Measurements from ENCODE around the gene CTTNBP2. TPM values are rescaled to one million over a fixed set of nuclear protein-coding genes. Genes with fewer than 3 reads are reported as not detected.

CTTNBP2 gene
- total and polyA plus RNA-seq, 10 of the 15 experiments (the other 5 are each of a cell fraction or from before 2014, with no cell fraction given): 0.04 to 0.43 TPM; not detected in 8

DNA sequence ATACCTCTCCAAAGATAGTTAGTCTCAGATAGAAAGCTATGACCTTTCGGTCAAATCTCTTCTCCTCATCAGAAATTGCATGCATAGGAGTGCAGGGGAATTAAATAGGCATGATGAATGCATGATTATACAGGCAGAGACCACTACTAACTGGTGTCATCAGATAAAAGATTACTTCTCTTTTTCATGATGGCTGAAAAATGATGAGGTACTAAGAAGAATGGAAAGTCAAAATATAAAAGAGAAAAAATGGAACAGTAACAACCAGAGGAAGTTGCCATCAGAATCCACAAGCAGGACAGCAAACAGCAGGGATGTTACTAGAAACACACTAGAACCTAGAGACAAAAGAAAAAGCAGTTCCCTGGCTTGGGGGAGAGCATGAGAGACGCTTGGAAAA, 31.6 kb downstream of the CTTNBP2 start:
- SMC1A ChIA-PET (ENCODE audit: uncharacterized antibody, unreplicated experiment): interaction anchor here (1.2 kb wide), 1 partner anchor 8 kb away, joined by 5 read pairs; no protein-coding TSS in a partner anchor
- ATAC-seq: no peak

More for the DNA sequence above, 31.6 kb downstream of the CTTNBP2 start:
- no TSS peak for BruUV-seq (replicated peaks)
- WGBS (ENCODE audit: insufficient coverage, insufficient replicate concordance, low lambda C conversion rate, missing lambda C conversion rate): 0% methylated on average over 2 of the region's 2 CpGs
- Histone ChIP-seq H3K9me3 (replicated peaks; ENCODE audit: control insufficient read depth, insufficient read depth, low read length) (no peaks in the 10 kb centered on the region; the same call in 2 of the 3 replicates), H3K9ac (ENCODE audit: control insufficient read depth, insufficient read depth, low read length) (no peak overlapping the region), H3K4me1 (ENCODE audit: control insufficient read depth, insufficient read depth, low read length) (no peaks in the 10 kb centered on the region), H3K27ac (ENCODE audit: control insufficient read depth, insufficient read depth) (no peak overlapping the region), H2AFZ (ENCODE audit: control insufficient read depth, low read depth, low read length) (no peak overlapping the region), H3K27me3 (replicated peaks in 1 of 2; ENCODE audit: control insufficient read depth in 2 of 2, insufficient read depth in 2 of 2, low read length in 1 of 2) (no peaks in the 10 kb centered on the region), H3K36me3 (ENCODE audit: control insufficient read depth in 2 of 2, insufficient read depth in 2 of 2, low read length in 1 of 2) (no peaks in the 10 kb centered on the region), H3K79me2 (ENCODE audit: control insufficient read depth, insufficient read depth, low read length) (no peaks in the 10 kb centered on the region), H3K4me3 (no peak overlapping the region), H3K4me2 (ENCODE audit: control insufficient read depth, insufficient read depth) (no peak overlapping the region), H4K20me1 (ENCODE audit: control insufficient read depth, insufficient read depth) (no peaks in the 10 kb centered on the region)
- intact Hi-C loops (cut with micrococcal nuclease; ENCODE audit: unreplicated experiment): no loop called here
- FAIRE-seq (no peak), DNase-seq (ENCODE audit: low read depth, low spot score) (no peak)
- ChIA-PET CTCF (interaction anchor here (1.0 kb wide), 1 partner anchor 17 kb away, joined by 3 read pairs; no protein-coding TSS in a partner anchor), RAD21 (ENCODE audit: unreplicated experiment) (no interaction called here), POLR2A (no interaction called here)
- in situ Hi-C loops (cut with MboI): no loop called here
- no peak for TF ChIP-seq MXI1 (IDR thresholded peaks at IDR 0.05; ENCODE audit: low read depth, low read length)
- TF ChIP-seq TCF7 (IDR thresholded peaks at IDR 0.05; ENCODE audit: borderline replicate concordance): no peak
- TF ChIP-seq JUNB (IDR thresholded peaks at IDR 0.05): no peak
- no peak for TF ChIP-seq FOS (IDR thresholded peaks at IDR 0.05; ENCODE audit: borderline replicate concordance, extremely low read depth, insufficient read length)
- no peak for TF ChIP-seq NFIC (IDR thresholded peaks at IDR 0.05; ENCODE audit: low read depth, low read length)
- TF ChIP-seq, protein P1, sequence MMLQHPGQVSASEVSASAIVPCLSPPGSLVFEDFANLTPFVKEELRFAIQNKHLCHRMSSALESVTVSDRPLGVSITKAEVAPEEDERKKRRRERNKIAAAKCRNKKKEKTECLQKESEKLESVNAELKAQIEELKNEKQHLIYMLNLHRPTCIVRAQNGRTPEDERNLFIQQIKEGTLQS (IDR thresholded peaks at IDR 0.05; ENCODE audit: borderline replicate concordance, extremely low read depth, low read depth, low read length): no peak
- no peak for TF ChIP-seq NR2C1 (IDR thresholded peaks at IDR 0.05)
- no peak for TF ChIP-seq CEBPB (IDR thresholded peaks at IDR 0.05; ENCODE audit: borderline replicate concordance in 1 of 2, low read depth in 2 of 2, low read length in 2 of 2)
- no peak for TF ChIP-seq EGR1 (IDR thresholded peaks at IDR 0.05; ENCODE audit: borderline replicate concordance in 1 of 2, low read depth in 2 of 2, low read length in 2 of 2)
- no peak for TF ChIP-seq MYC (IDR thresholded peaks at IDR 0.05; ENCODE audit: insufficient read depth, insufficient read length, insufficient replicate concordance, low read length, severe bottlenecking)
- TF ChIP-seq, protein P2, sequence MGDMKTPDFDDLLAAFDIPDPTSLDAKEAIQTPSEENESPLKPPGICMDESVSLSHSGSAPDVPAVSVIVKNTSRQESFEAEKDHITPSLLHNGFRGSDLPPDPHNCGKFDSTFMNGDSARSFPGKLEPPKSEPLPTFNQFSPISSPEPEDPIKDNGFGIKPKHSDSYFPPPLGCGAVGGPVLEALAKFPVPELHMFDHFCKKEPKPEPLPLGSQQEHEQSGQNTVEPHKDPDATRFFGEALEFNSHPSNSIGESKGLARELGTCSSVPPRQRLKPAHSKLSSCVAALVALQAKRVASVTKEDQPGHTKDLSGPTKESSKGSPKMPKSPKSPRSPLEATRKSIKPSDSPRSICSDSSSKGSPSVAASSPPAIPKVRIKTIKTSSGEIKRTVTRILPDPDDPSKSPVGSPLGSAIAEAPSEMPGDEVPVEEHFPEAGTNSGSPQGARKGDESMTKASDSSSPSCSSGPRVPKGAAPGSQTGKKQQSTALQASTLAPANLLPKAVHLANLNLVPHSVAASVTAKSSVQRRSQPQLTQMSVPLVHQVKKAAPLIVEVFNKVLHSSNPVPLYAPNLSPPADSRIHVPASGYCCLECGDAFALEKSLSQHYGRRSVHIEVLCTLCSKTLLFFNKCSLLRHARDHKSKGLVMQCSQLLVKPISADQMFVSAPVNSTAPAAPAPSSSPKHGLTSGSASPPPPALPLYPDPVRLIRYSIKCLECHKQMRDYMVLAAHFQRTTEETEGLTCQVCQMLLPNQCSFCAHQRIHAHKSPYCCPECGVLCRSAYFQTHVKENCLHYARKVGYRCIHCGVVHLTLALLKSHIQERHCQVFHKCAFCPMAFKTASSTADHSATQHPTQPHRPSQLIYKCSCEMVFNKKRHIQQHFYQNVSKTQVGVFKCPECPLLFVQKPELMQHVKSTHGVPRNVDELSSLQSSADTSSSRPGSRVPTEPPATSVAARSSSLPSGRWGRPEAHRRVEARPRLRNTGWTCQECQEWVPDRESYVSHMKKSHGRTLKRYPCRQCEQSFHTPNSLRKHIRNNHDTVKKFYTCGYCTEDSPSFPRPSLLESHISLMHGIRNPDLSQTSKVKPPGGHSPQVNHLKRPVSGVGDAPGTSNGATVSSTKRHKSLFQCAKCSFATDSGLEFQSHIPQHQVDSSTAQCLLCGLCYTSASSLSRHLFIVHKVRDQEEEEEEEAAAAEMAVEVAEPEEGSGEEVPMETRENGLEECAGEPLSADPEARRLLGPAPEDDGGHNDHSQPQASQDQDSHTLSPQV (IDR thresholded peaks at IDR 0.05): no peak
- no peak for TF ChIP-seq POLR2AphosphoS2 (IDR thresholded peaks at IDR 0.05; ENCODE audit: low read depth, low read length)
- no peak for TF ChIP-seq SREBF1 (IDR thresholded peaks at IDR 0.05; ENCODE audit: low read length)
- no peak for TF ChIP-seq PML (IDR thresholded peaks at IDR 0.05; ENCODE audit: low read length)
- TF ChIP-seq SIX5 (IDR thresholded peaks at IDR 0.05; ENCODE audit: low read depth, low read length, severe bottlenecking): no peak
